GM12878 (cell line): ENCODE results near the gene RIC8B. TPM values are rescaled to one million over a fixed set of nuclear protein-coding genes. Genes with fewer than 3 reads are reported as not detected.

Experiments
- ATAC-seq: fragments of 200-7000 bp; cut with Tn5 transposase; 3 replicates; pipeline ENCODE4 v1.9.1; 2020; ENCODE audit warnings: mild to moderate bottlenecking, moderate library complexity
- BruUV-seq: library from RNA; stranded (reverse); fragments of 400-500 nt; replicated peaks from 2 replicates; lab custom pipeline; 2021; lab: Mats Ljungman, UMichigan
- CTCF ChIA-PET: fragments of 300-600 bp; sonication (Branson Sonifier 250); formaldehyde crosslinking; extraction: SDS; loops from one replicate; lab custom pipeline; 2021; ENCODE audit warnings: inconsistent platforms; lab: Yijun Ruan, JAX
- POLR2A ChIA-PET: fragments of 350-600 bp; formaldehyde crosslinking; extraction: SDS; loops from one replicate; lab custom pipeline; 2021; ENCODE audit warnings: inconsistent platforms; lab: Charles Lee
- RAD21 ChIA-PET: fragments of 300-600 bp; sonication (Branson Sonifier 250); formaldehyde crosslinking; loops from one replicate; lab custom pipeline; 2023; ENCODE audit warnings: antibody characterized with exemption; ENCODE audit not compliant: unreplicated experiment; lab: Charles Lee
- SMC1A ChIA-PET: fragments of 300-600 bp; sonication (Branson Sonifier 250); formaldehyde crosslinking; loops from one replicate; lab custom pipeline; 2023; ENCODE audit not compliant: unreplicated experiment, uncharacterized antibody; lab: Charles Lee
- DNase-seq: peaks from one replicate; pipeline ENCODE4 v3.0.0-alpha.2; 2011; ENCODE audit warnings: low read depth, low spot score
- FAIRE-seq: peaks from 3 replicates; lab custom pipeline; 2011; peaks lifted over from hg19 to GRCh38; lab: Jason Lieb, UNC
- H2AFZ ChIP-seq: 2 replicates; pipeline ENCODE4 v1.6.0; 2011; ENCODE audit warnings: low read depth, low read length, control low read depth; ENCODE audit not compliant: control insufficient read depth
- H3K27ac ChIP-seq: 2 replicates; pipeline ENCODE4 v1.5.1; 2011; ENCODE audit warnings: control low read depth; ENCODE audit not compliant: control insufficient read depth, insufficient read depth
- H3K27me3 ChIP-seq, 2 experiments: replicated peaks in 1 of 2; 2 replicates each; pipeline versions ENCODE4 v1.6.0 to v1.6.1; 2011; ENCODE audit warnings: low read length in 1 of 2; ENCODE audit not compliant: control insufficient read depth in 2 of 2, insufficient read depth in 2 of 2
- H3K36me3 ChIP-seq, 2 experiments: 2 replicates each; pipeline ENCODE4 v1.5.1; 2011; ENCODE audit warnings: low read length in 1 of 2; ENCODE audit not compliant: control insufficient read depth in 2 of 2, insufficient read depth in 2 of 2
- H3K4me1 ChIP-seq: 2 replicates; pipeline ENCODE4 v1.6.1; 2011; ENCODE audit warnings: mild to moderate bottlenecking, low read length, moderate library complexity, mixed read lengths; ENCODE audit not compliant: control insufficient read depth, insufficient read depth
- H3K4me2 ChIP-seq: 2 replicates; pipeline ENCODE4 v1.6.0; 2011; ENCODE audit warnings: control low read depth; ENCODE audit not compliant: control insufficient read depth, insufficient read depth
- H3K4me3 ChIP-seq: fragments of 200-600 bp; sonication (generic); 2 replicates; pipeline ENCODE4 v1.5.1; 2016
- H3K79me2 ChIP-seq: 2 replicates; pipeline ENCODE4 v1.6.0; 2011; ENCODE audit warnings: low read length; ENCODE audit not compliant: control insufficient read depth, insufficient read depth
- H3K9ac ChIP-seq: 2 replicates; pipeline ENCODE4 v1.8.0; 2011; ENCODE audit warnings: low read length, control low read depth, mixed read lengths; ENCODE audit not compliant: control insufficient read depth, insufficient read depth
- H3K9me3 ChIP-seq: replicated peaks from 3 replicates; pipeline ENCODE4 v1.5.1; 2011; ENCODE audit warnings: mild to moderate bottlenecking, low read length; ENCODE audit not compliant: control insufficient read depth, insufficient read depth
- H4K20me1 ChIP-seq: 2 replicates; pipeline ENCODE4 v1.6.0; 2011; ENCODE audit not compliant: control insufficient read depth, insufficient read depth
- ATF7 ChIP-seq: fragments of 450-650 bp; IDR thresholded peaks from 2 replicates; pipeline ENCODE4 v1.6.1; 2016; ENCODE audit warnings: low read depth, mild to moderate bottlenecking
- CEBPZ ChIP-seq: fragments of 150-350 bp; IDR thresholded peaks from 2 replicates; pipeline ENCODE4 v1.6.1; 2016; ENCODE audit warnings: low read depth, low read length
- IKZF1 ChIP-seq: fragments of 450-650 bp; conservative IDR thresholded peaks from 2 replicates; pipeline ENCODE4 v1.6.1; 2017; ENCODE audit warnings: antibody characterized with exemption, mild to moderate bottlenecking
- IRF5 ChIP-seq: fragments of 450-650 bp; IDR thresholded peaks from 2 replicates; pipeline ENCODE4 v1.6.1; 2017; ENCODE audit warnings: borderline replicate concordance
- MEF2B ChIP-seq: fragments of 450-650 bp; IDR thresholded peaks from 2 replicates; pipeline ENCODE4 v1.6.1; 2018; ENCODE audit warnings: mild to moderate bottlenecking, moderate library complexity; ENCODE audit not compliant: partially characterized antibody, poor library complexity, severe bottlenecking
- SMC3 ChIP-seq: IDR thresholded peaks from 2 replicates; pipeline ENCODE4 v1.6.1; 2011; ENCODE audit warnings: low read length, improper control_type of control experiment, borderline replicate concordance
- TBL1XR1 ChIP-seq: IDR thresholded peaks from 2 replicates; pipeline ENCODE4 v1.6.1; 2012; ENCODE audit warnings: low read depth, low read length, improper control_type of control experiment
- USF1 ChIP-seq: IDR thresholded peaks from 2 replicates; pipeline ENCODE4 v1.6.1; 2011; ENCODE audit warnings: borderline replicate concordance, low read depth, mild to moderate bottlenecking, moderate library complexity, mixed read lengths, low read length; ENCODE audit not compliant: insufficient read depth; ENCODE audit errors: extremely low read length
- WRNIP1 ChIP-seq: IDR thresholded peaks from 2 replicates; pipeline ENCODE4 v1.6.1; 2011; ENCODE audit warnings: low read depth, low read length, improper control_type of control experiment, borderline replicate concordance
- YY1 ChIP-seq: IDR thresholded peaks from 2 replicates; pipeline ENCODE4 v1.6.1; 2011; ENCODE audit warnings: low read depth, mild to moderate bottlenecking, low read length
- ZBTB11 ChIP-seq: fragments of 450-650 bp; formaldehyde crosslinking; IDR thresholded peaks from 2 replicates; pipeline ENCODE4 v1.5.0; 2022; ENCODE audit warnings: mild to moderate bottlenecking, missing genetic modification characterization
- ZNF207 ChIP-seq: fragments of 450-650 bp; IDR thresholded peaks from 2 replicates; pipeline ENCODE4 v1.6.1; 2014; ENCODE audit warnings: antibody characterized with exemption, mild to moderate bottlenecking, borderline replicate concordance
- WGBS: methylation state at CpG from one replicate; pipeline ENCODE4 v1.1.6; 2016; ENCODE audit warnings: low lambda C conversion rate; ENCODE audit not compliant: insufficient replicate concordance, insufficient coverage; ENCODE audit errors: missing lambda C conversion rate; 5-methylcytosine and 5-hydroxymethylcytosine counted together
- in situ Hi-C: fragments of 300-500 bp; cut with MboI; formaldehyde crosslinking; loops from 9 replicates; pipeline ENCODE4 v1.14.3; 2018; ENCODE audit warnings: mixed read lengths
- intact Hi-C: fragments of 100-400 bp; cut with micrococcal nuclease; formaldehyde crosslinking; loops from one replicate; pipeline ENCODE4 v1.14.2; 2022; ENCODE audit not compliant: unreplicated experiment
- polyA plus RNA-seq, 11 experiments: library from polyadenylated mRNA; depleted of rRNA in 4 of 11; unstranded in 6 of 11; stranded (reverse) in 5 of 11; fragments of >200 nt; fragmentation: Nextera tagmentation in 4 of 11; fragmentation: Illumina TruSeq in 1 of 11; extraction: Ambion mirVana in 4 of 11; extraction: Trizol in 1 of 11; gene quantifications; 1 replicate in 1 of 11; 2 replicates in 10 of 11; pipeline versions ENCODE4 v1.2.1 to v1.2.3, GENCODE V29; 2011 to 2016; ENCODE audit warnings: inconsistent platforms in 2 of 11, missing spikeins in 2 of 11, low read depth in 1 of 11
- total RNA-seq, 4 experiments: library from RNA; depleted of rRNA in 3 of 4; stranded (reverse); fragments of >200 nt in 3 of 4; fragmentation: Illumina TruSeq in 1 of 4; extraction: Trizol in 1 of 4; gene quantifications; 2 replicates each; pipeline versions ENCODE4 v1.2.1 to v1.2.3, GENCODE V29; 2013 to 2021

Gene RIC8B
- total and polyA plus RNA-seq, 10 of the 15 experiments (the other 5 are each of a cell fraction or from before 2014, with no cell fraction given), result 2.3 to 10.8 (median 6.2) TPM

- TF ChIP-seq CEBPZ (no peak), ATF7 (no peak)
These were observed 35.2 kb upstream of the RIC8B start (continued) for GRCh38 chr12:106739318-106739717.

- no peaks in the 10 kb centered on the region for H3K9me3 ChIP-seq
- 49% methylated on average over 10 of the region's 10 CpGs for WGBS
- H3K4me2 ChIP-seq, result no peak overlapping the region
- intact Hi-C loops, result loop anchor here (5.0 kb wide), 1 partner anchor 102 kb away; no protein-coding TSS in a partner anchor
- no peak overlapping the region for H3K4me3 ChIP-seq
- ChIA-PET SMC1A (interaction anchor here (0.7 to 1.5 kb wide), 3 partner anchors 35 to 179 kb away, joined by 3 to 5 read pairs (median 4); no protein-coding TSS in a partner anchor), POLR2A (no interaction called here), CTCF (interaction anchor here (1.1 to 4.1 kb wide), 3 partner anchors 24 to 179 kb away, joined by 3 to 31 read pairs (median 5); no protein-coding TSS in a partner anchor), RAD21 (interaction anchor here (5.5 kb wide), 1 partner anchor 101 kb away, joined by 33 read pairs; no protein-coding TSS in a partner anchor)
- no TSS peak for BruUV-seq
- no peak for DNase-seq
- no peak overlapping the region for H2AFZ ChIP-seq
- FAIRE-seq, result no peak
- no peak overlapping the region for H3K9ac ChIP-seq
- H3K4me1 ChIP-seq, result no peaks in the 10 kb centered on the region
- in situ Hi-C loops, result no loop called here
- H3K79me2 ChIP-seq, result no peaks in the 10 kb centered on the region
- no peak overlapping the region for H3K27ac ChIP-seq
- peaks cover 0 to 4% of the 10 kb centered on the region in 2 experiments; a peak in 1 of 4 replicates for H3K27me3 ChIP-seq
- no peak for ATAC-seq
- no peaks in the 10 kb centered on the region for H3K36me3 ChIP-seq
- no peaks in the 10 kb centered on the region for H4K20me1 ChIP-seq
- TF ChIP-seq SMC3 (no peak), WRNIP1 (no peak), IKZF1 (no peak), TBL1XR1 (no peak), ZBTB11 (CRISPR knock-in tag) (no peak), ZNF207 (no peak), IRF5 (no peak), MEF2B (no peak), USF1 (no peak), YY1 (no peak)
These were observed 34.5 kb upstream of the RIC8B start for GRCh38 chr12:106739815-106740530.
